Lower leg skin (tissue), 3 donors: ENCODE data around the gene CYP2S1.

ENCODE experiments used
- CTCF ChIP-seq, 3 donors: fragments of 450-650 bp; IDR thresholded peaks; one replicate each; pipeline ENCODE4 v1.5.1; 2016; ENCODE audit warnings: antibody characterized with exemption in 3 of 3, mild to moderate bottlenecking in 3 of 3, moderate library complexity in 2 of 3
- POLR2A ChIP-seq, 2 donors: fragments of 450-650 bp; IDR thresholded peaks; one replicate each; pipeline ENCODE4 v1.6.1; 2016 to 2017; ENCODE audit warnings: antibody characterized with exemption in 2 of 2, mild to moderate bottlenecking in 1 of 2, moderate library complexity in 1 of 2

DNA sequence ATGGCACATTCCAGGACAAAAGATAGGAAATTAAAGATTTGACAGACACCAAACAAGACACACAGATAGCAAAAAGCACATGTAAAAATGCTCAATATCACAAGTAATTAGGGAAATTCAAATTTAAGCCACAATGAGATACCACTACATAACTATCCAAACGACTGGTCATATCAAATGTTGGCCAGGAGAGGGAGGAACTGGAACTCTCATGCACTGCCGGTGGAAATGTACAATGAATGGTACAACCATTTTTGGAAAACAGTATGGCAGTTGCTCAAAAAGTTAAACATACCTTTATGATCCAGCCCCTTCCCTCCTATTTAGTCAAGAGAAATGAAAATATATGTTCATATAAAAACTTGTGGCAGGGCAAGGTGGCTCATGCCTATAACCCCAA lies 36.8 kb upstream of the CYP2S1 start:
- TF ChIP-seq POLR2A (IDR thresholded peaks at IDR 0.05) (no peak), CTCF (IDR thresholded peaks at IDR 0.05) (no peak)
